ENCODE measurements around the gene SAMD5. TPM values are rescaled to one million over a fixed set of nuclear protein-coding genes. Genes with fewer than 3 reads are reported as not detected.
"Not testable (repeated sequence)": the region's sequence is repeated elsewhere in the genome, so short reads cannot be mapped to it uniquely, and the experiment has no call there.

The SAMD5 gene
- total RNA-seq, 1 experiment from 2014 or later, result 12.2 TPM

- peak in 1 of 2 experiments; percentile 35 for DNase-seq
- Histone ChIP-seq H3K4me3 (peak overlapping the region; percentile 91), H3K9me3 (replicated peaks) (no peaks in the 10 kb centered on the region), H3K36me3 (no peaks in the 10 kb centered on the region), H3K4me1 (no peaks in the 10 kb centered on the region), H3K27ac (no peak overlapping the region), H3K27me3 (no peaks in the 10 kb centered on the region)
Observed at GRCh38 chr6:147509891-147510290, 1.4 kb downstream of the SAMD5 start.

DNA sequence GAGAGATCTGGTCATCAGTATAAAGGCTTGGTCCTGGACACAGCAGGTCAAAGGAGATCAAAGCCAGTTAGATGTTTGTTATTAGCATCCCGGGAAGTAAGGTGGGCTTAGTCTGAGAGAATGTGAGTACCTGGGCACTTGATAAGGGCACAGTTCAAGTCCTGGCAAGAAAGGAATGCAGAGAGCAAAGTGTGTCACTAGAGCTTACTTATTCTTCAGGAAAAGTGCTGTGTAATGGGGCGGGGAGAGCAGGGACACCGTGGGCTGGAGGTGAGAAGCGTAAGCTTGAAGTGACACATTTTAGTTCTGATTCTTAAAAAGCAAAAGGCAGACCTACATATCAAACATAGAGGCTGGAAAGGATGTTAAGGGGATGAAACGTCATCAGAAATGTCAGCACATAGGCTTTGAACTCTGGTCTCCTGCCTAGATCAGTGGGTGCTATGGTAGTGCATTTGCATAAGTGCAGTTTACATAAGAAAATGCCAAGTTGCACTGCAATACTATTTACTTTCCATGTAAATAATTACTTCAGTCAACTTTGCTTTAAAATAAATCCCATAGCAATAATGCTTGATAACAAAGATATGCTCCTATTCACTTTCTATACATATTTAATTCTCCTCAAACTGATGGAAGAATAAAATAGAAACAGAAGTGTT lies 2.6 kb downstream of the SAMD5 start:
- H3K27me3 ChIP-seq, result no peaks in the 10 kb centered on the region
- no peaks in the 10 kb centered on the region for H3K4me1 ChIP-seq
- H3K4me3 ChIP-seq, result peak overlapping the region; percentile 91
- H3K36me3 ChIP-seq, result peaks cover 8% of the 10 kb centered on the region
- peak in 1 of 2 experiments; percentile 6 for DNase-seq
- H3K9me3 ChIP-seq (replicated peaks), result no peaks in the 10 kb centered on the region
- H3K27ac ChIP-seq, result no peak overlapping the region

GRCh38 chr6:147514831-147515230 lies 6.3 kb downstream of the SAMD5 start:
- H3K4me3 ChIP-seq, result no peak overlapping the region
- peaks cover 12% of the 10 kb centered on the region for H3K36me3 ChIP-seq
- H3K27me3 ChIP-seq, result no peaks in the 10 kb centered on the region
- no peaks in the 10 kb centered on the region for H3K9me3 ChIP-seq (replicated peaks)
- no peaks in the 10 kb centered on the region for H3K4me1 ChIP-seq
- H3K27ac ChIP-seq, result no peak overlapping the region
- no peak for DNase-seq

DNA sequence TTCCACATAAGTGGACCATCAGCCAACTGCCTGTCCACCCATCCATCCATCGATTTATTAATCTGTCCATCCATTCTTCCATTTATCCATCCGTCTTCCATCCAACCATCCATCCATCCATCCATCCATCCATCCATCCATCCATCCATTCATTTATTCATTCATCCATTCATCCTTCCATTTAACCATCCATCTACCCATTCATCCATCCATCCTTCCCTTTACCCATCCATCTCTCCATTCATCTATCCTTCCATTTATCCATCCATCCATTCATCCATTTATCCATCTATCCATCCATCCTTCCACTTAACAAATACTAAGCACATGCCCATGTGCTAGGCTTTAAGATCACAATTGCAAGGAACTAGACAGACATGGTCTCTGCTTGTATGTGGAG lies 6.8 kb downstream of the SAMD5 start:
- Histone ChIP-seq H3K9me3 (replicated peaks) (no peaks in the 10 kb centered on the region), H3K27ac (no peak overlapping the region), H3K4me1 (no peaks in the 10 kb centered on the region), H3K27me3 (no peaks in the 10 kb centered on the region), H3K4me3 (no peak overlapping the region), H3K36me3 (peaks cover 12% of the 10 kb centered on the region)
- no peak for DNase-seq

- no peaks in the 10 kb centered on the region for H3K27me3 ChIP-seq
- H3K4me1 ChIP-seq, result no peaks in the 10 kb centered on the region
- H3K27ac ChIP-seq, result no peak overlapping the region
- peaks cover 2% of the 10 kb centered on the region; the same call in 1 of the 2 replicates for H3K36me3 ChIP-seq
- no peak overlapping the region for H3K4me3 ChIP-seq
- DNase-seq, result no peak
- H3K9me3 ChIP-seq (replicated peaks), result no peaks in the 10 kb centered on the region
Observed at GRCh38 chr6:147522597-147522996, 14.1 kb downstream of the SAMD5 start.

DNA sequence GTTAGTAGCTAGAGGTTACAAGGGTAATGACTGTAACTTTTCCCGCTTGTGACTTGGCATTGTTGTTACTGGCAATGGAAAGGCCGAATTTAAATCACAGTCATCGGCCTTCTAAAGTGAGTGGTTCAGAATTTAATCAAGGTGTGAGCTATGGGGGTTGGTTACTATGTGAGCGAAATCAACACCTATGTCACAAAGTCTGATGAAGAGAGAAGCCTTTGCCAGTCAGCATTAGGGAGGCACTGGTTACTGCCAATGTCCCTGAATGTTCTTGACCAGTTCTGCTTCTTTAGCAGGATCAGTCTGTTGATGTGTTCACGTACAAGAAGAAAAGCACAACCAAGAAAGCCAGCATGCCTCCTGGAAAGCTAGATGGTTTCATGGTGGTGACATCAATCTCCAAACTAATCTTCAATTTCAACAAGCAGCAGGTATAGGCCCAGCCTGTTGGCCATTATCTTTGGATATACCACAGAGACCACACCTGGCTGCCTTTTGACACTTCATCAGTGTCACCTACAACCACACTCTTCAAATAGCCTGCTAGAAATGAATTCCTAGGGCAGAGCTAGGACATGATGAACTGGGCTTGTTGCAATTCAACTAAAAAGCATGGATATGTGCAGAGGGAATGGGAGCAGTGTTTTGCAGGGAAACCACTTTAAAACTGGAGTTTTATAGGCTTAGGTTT lies 17.2 kb downstream of the SAMD5 start:
- Histone ChIP-seq H3K27me3 (no peaks in the 10 kb centered on the region), H3K27ac (no peak overlapping the region), H3K36me3 (peaks cover 2% of the 10 kb centered on the region; the same call in 1 of the 2 replicates), H3K9me3 (replicated peaks) (no peaks in the 10 kb centered on the region), H3K4me1 (peaks cover 24% of the 10 kb centered on the region), H3K4me3 (no peak overlapping the region)
- no peak for DNase-seq

DNA sequence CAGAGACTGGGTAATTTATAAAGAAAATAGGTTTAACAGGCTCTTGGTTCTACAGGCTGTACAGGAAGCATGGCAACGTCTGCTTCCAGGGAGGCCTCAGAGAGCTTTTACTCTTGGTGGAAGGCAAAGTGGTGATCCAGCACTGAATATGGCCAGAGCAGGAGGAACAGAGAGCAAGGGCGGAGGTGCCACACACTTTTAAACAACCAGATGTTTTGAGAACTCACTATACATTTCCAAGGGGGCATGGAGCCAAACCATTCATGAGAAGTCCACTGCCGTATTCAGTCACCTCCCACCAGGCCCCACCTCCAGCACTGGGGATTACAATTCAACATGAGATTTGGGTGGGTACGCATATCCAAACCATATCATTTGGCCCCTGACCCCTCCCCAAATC lies 18.7 kb downstream of the SAMD5 start:
- Histone ChIP-seq H3K9me3 (replicated peaks) (no peaks in the 10 kb centered on the region), H3K4me3 (no peak overlapping the region), H3K36me3 (peaks cover 2% of the 10 kb centered on the region; the same call in 1 of the 2 replicates), H3K27me3 (no peaks in the 10 kb centered on the region), H3K4me1 (peaks cover 33% of the 10 kb centered on the region), H3K27ac (no peak overlapping the region)
- no peak for DNase-seq

DNA sequence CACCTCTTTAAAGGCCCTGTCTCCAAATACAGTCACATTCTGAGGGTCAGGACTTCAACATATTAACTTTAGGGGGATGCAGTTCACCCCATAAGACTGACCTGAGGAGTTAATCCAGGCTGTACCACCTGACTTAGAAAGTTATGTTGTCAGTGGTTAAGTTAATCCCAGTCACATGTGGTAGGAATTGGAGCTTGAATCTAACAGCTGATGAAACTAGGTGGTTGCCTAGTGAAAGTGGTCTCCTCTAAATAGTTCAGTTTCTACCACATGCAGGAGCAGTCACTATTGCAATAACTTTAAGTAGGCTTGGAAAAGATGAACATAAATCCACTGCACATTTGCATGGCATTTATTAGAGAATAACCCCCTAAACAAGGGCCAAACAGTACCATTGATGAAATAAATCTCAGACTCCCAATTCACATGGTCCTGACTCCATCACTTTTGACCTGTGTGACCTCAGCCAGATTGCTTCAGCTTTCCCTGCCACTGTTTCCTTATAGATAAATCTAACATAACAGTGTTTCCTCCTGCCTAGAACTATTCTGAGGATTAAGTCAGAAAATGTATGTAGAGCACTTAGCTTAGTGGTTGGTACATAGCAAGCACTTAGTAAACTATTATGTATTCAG lies 20.1 kb downstream of the SAMD5 start:
- peaks cover 33% of the 10 kb centered on the region for H3K4me1 ChIP-seq
- no peaks in the 10 kb centered on the region for H3K9me3 ChIP-seq (replicated peaks)
- H3K4me3 ChIP-seq, result no peak overlapping the region
- DNase-seq, result peak; percentile 41 to 81
- no peak overlapping the region for H3K27ac ChIP-seq
- H3K36me3 ChIP-seq, result peaks cover 2% of the 10 kb centered on the region; the same call in 1 of the 2 replicates
- no peaks in the 10 kb centered on the region for H3K27me3 ChIP-seq

- peak; percentile 72 to 87 for DNase-seq
- H3K9me3 ChIP-seq (replicated peaks), result no peaks in the 10 kb centered on the region
- peaks cover 2% of the 10 kb centered on the region; the same call in 1 of the 2 replicates for H3K36me3 ChIP-seq
- no peak overlapping the region for H3K4me3 ChIP-seq
- no peaks in the 10 kb centered on the region for H3K27me3 ChIP-seq
- H3K4me1 ChIP-seq, result peaks cover 33% of the 10 kb centered on the region
- H3K27ac ChIP-seq, result 0 out of 2 replicates have a peak overlapping the region, but pooled peaks have one; percentile 2
Observed at GRCh38 chr6:147530132-147531060, 21.9 kb downstream of the SAMD5 start.

DNA sequence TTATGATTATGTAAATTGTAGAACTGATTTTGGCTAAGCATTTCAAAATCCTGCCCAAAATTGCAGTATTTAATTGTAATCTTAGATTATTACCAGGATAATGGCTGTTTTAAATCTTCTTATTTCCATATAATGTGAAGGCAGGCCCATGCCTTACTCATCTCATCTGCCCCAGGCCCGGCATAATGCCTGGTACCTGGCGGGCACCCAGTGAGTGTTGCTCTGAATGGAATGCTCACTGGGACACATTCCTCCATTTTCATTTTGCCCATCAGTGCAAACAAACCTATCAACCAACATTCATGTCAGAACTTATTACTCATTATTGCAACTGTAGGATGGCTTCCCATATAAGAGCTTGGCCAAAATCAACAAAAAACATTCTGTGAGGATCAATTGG lies 22.8 kb downstream of the SAMD5 start:
- Histone ChIP-seq H3K36me3 (no peaks in the 10 kb centered on the region), H3K27ac (no peak overlapping the region), H3K4me3 (no peak overlapping the region), H3K27me3 (no peaks in the 10 kb centered on the region), H3K4me1 (peaks cover 33% of the 10 kb centered on the region), H3K9me3 (replicated peaks) (no peaks in the 10 kb centered on the region)
- DNase-seq, result no peak

DNA sequence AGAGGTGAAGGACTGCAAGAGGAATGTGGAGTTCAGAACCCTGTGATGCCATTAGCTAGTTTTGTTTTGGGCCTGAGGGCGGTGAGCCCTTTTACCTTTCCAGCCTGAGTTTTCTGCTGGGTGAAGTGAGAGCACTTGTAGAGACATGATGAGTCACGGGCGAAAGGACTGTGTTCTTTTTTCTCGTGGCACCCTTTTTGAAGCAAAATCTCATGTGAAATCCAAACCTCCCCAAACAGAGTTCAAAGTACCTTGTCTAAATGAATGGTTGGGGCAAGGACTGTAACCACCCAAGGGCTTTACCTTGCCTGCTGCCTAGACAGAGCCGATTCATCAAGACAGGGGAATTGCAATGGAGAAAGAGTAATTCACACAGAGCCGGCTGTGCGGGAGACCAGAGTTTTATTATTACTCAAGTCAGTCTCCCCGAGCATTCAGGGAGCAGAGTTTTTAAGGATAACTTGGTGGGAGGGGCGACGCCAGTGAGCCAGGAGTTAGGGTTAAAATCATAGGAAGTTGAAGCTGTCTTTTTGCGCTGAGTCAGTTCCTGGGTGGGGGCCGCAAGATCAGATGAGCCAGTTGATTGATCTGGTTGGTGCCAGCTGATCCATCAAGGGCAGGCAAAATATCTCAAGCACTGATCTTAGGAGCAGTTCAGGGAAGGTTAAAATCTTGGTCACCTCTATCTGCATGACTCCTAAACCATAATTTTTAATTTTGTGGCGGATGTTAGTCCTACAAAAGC lies 25.8 kb downstream of the SAMD5 start:
- no peak overlapping the region for H3K27ac ChIP-seq

DNA sequence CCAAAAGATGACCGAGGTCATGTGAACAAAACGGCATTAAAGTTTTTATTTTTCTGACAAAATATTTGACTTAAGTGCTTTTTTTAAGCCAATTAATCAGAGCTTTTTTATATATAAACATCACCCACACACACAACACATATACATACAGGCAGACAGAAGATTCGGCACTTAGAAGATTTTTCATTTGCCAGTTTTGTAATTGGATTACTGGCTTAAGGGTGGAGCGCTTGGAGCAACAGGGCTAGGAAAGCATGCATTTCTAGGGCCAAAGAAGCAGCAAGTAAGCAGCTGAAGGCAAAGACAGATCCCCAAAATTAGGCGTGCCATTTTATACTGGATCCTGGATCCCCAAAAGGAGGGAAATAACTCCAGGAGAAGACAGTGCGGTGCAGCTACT lies 30.3 kb downstream of the SAMD5 start:
- Histone ChIP-seq H3K9me3 (replicated peaks) (peaks cover 16% of the 10 kb centered on the region), H3K4me3 (no peak overlapping the region), H3K36me3 (peaks cover 18% of the 10 kb centered on the region; the same call in 1 of the 2 replicates), H3K27me3 (no peaks in the 10 kb centered on the region), H3K27ac (no peak overlapping the region), H3K4me1 (no peaks in the 10 kb centered on the region)
- no peak for DNase-seq

More for the DNA sequence above, 25.8 kb downstream of the SAMD5 start:
- Histone ChIP-seq H3K27me3 (no peaks in the 10 kb centered on the region), H3K36me3 (0 out of 2 replicates have a peak, but pooled peaks cover 4% of the 10 kb centered on the region), H3K4me3 (no peak overlapping the region), H3K4me1 (peaks cover 21% of the 10 kb centered on the region), H3K9me3 (replicated peaks) (no peaks in the 10 kb centered on the region)
- no peak for DNase-seq

GRCh38 chr6:147540075-147540474 lies 31.6 kb downstream of the SAMD5 start:
- H3K27ac ChIP-seq, result no peak overlapping the region

GRCh38 chr6:147542436-147542835 lies 33.9 kb downstream of the SAMD5 start:
- not testable (repeated sequence) for DNase-seq, H3K4me3 ChIP-seq, H3K27me3 ChIP-seq, H3K27ac ChIP-seq, H3K4me1 ChIP-seq
- Histone ChIP-seq H3K9me3 (replicated peaks) (peaks cover 18% of the 10 kb centered on the region), H3K36me3 (peaks cover 15% of the 10 kb centered on the region; the same call in 1 of the 2 replicates)

More at GRCh38 chr6:147540075-147540474, 31.6 kb downstream of the SAMD5 start:
- Histone ChIP-seq H3K27me3 (no peaks in the 10 kb centered on the region), H3K36me3 (peaks cover 18% of the 10 kb centered on the region; the same call in 1 of the 2 replicates), H3K4me3 (no peak overlapping the region), H3K9me3 (replicated peaks) (peaks cover 18% of the 10 kb centered on the region), H3K4me1 (peaks cover 6% of the 10 kb centered on the region)
- no peak for DNase-seq

Measured in SJCRH30 (cell line).